ENCODE results near the gene NEURL1B. TPM values are rescaled to one million over a fixed set of nuclear protein-coding genes. Genes with fewer than 3 reads are reported as not detected.

The NEURL1B gene
- total RNA-seq, 3 donors from 2014 or later = 0.03 to 0.13 (median 0.05) TPM

DNA sequence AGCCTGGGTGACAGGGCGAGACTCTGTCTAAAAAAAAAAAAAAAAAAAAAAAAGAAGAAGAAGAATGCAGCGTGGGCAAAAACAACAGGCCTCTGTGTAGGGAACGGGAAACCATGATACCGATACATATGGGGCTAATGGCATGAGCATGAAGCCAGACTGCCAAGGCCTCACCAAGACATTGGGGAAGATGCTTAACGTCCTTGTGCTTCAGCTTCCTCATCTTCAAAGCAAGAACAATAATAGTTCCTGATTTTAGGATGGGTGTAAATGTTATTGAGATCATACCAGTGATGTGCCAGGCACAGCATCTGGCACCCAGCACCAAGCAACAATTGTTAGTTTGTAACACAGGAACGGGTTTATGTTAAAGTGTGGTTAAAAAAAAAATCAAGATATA lies 51.4 kb downstream of the NEURL1B start:
- no peak for ATAC-seq

DNA sequence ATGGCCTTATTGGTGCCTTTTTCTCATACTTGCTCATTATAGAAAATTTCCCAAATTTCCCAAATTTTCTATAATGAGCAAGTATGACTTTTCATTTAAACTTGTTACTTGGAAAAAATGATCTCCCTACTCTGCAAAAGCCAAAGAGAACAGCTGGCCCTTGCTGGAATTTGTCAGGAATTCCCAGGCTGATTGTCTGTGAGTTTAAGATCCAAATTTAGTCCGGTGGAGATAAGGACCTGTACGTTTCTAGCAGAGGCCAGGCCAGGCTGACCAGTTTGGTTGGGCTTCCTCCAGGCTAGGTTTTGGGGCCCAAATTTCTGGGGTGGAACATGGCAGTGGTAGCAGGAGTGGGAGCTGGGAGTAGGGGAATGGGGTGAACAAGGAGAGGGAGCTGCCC lies 51.9 kb downstream of the NEURL1B start:
- H3K27me3 Mint-ChIP-seq (ENCODE audit: low read depth) = no peaks in the 10 kb centered on the region
- DNase-seq = no peak
- no peaks in the 10 kb centered on the region for H3K36me3 Mint-ChIP-seq (ENCODE audit: insufficient read depth)
- H3K4me3 Mint-ChIP-seq = no peak overlapping the region
- H3K9me3 Mint-ChIP-seq = no peaks in the 10 kb centered on the region
- no peak for ATAC-seq
- peaks cover 19% of the 10 kb centered on the region for H3K4me1 Mint-ChIP-seq (ENCODE audit: low read depth)

More for the DNA sequence above, 51.4 kb downstream of the NEURL1B start:
- no peaks in the 10 kb centered on the region for H3K9me3 Mint-ChIP-seq
- H3K4me1 Mint-ChIP-seq (ENCODE audit: low read depth) = peaks cover 16% of the 10 kb centered on the region
- no peaks in the 10 kb centered on the region for H3K36me3 Mint-ChIP-seq (ENCODE audit: insufficient read depth)
- no peaks in the 10 kb centered on the region for H3K27me3 Mint-ChIP-seq (ENCODE audit: low read depth)
- H3K4me3 Mint-ChIP-seq = no peak overlapping the region
- DNase-seq = no peak

DNA sequence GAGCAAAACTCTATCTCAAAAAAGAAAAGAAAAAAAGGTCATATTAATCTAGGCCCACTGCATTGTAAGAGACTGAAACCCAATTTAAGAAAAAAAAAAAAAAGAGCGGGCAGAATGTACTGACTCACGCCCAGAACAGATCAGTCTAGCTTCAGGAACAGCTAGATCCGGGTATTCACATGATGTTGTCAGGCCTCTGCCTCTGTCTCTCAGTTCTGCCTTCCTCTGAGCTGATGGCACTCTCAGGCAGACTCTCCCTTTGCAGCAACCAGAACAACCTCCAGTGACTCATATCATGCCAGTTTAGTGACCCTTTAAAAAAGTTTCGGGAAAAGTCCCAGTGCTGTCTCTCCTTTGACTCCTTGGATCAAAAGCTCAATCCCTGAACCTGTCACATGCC lies 53.0 kb downstream of the NEURL1B start:
- ATAC-seq (no peak), DNase-seq (no peak)
- no peaks in the 10 kb centered on the region for H3K27me3 Mint-ChIP-seq (ENCODE audit: low read depth)
- no peaks in the 10 kb centered on the region for H3K9me3 Mint-ChIP-seq
- no peaks in the 10 kb centered on the region for H3K36me3 Mint-ChIP-seq (ENCODE audit: insufficient read depth)
- H3K4me1 Mint-ChIP-seq (ENCODE audit: low read depth) = peaks cover 10% of the 10 kb centered on the region
- H3K4me3 Mint-ChIP-seq = no peak overlapping the region

DNA sequence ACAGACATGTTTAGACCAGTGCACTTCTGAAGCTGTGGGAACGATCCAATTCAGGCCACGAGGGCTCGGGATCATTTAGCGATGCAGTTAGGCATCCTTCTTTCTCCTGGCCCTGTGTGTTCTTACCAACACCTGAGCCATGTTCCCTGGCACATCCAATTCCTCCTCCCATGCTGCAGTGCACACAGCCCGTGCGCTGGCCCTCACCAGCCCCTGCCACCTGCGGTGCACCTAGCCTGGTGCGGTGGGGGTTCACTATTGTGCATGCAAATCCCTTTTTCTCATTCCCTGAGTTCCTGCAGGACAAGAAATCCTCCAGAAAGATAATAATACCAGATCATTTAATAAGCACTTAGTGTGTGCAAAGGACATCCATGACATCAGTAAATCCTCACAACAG lies 53.5 kb downstream of the NEURL1B start:
- Mint-ChIP-seq H3K4me3 (no peak overlapping the region), H3K36me3 (ENCODE audit: insufficient read depth) (no peaks in the 10 kb centered on the region), H3K9me3 (no peaks in the 10 kb centered on the region), H3K4me1 (ENCODE audit: low read depth) (peaks cover 9% of the 10 kb centered on the region), H3K27me3 (ENCODE audit: low read depth) (no peaks in the 10 kb centered on the region)
- ATAC-seq = no peak
- no peak for DNase-seq

DNA sequence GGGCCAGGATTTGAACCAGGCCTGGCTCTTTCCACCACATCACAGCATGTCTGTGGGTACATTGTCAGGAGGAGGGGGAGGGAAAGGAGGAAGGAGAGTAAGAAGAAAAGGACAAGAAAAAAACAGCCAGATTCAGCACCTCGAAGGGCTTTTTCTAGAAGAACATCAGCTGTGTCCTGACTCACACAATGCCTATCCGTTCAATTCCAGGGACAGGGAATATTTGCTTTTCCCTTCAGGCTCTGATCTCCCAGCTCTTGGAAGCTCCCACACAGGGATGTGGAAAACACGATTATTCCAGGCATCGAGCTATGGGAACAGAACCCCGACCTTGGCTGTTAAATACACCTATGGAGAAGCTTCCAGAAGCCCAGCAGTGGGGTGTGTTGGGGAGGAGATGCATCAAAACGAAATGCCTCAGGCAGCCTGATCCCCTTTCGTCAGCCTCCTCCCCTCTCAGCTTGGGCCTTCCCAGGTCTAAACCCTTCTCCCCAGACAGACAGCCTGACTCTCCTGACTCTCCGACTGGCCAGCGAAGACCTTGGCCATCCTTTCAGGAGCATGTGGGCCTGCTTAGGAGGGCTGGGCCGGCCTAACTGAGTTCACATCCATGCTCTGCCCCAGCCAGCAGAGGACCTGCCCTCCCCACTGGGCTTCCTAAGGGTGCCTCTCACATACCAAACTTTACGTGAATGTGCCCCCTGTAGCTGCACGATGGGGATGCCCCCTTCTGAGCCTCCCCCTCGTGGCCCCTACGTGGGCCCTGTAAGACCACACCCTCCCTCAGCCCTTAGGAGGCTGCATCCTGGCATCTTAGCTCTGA lies 54.4 kb downstream of the NEURL1B start:
- Mint-ChIP-seq H3K27me3 (ENCODE audit: low read depth) (no peaks in the 10 kb centered on the region), H3K4me3 (no peak overlapping the region), H3K9me3 (no peaks in the 10 kb centered on the region), H3K36me3 (ENCODE audit: insufficient read depth) (no peaks in the 10 kb centered on the region), H3K4me1 (ENCODE audit: low read depth) (peaks cover 9% of the 10 kb centered on the region)
- DNase-seq = no peak
- no peak for ATAC-seq

DNA sequence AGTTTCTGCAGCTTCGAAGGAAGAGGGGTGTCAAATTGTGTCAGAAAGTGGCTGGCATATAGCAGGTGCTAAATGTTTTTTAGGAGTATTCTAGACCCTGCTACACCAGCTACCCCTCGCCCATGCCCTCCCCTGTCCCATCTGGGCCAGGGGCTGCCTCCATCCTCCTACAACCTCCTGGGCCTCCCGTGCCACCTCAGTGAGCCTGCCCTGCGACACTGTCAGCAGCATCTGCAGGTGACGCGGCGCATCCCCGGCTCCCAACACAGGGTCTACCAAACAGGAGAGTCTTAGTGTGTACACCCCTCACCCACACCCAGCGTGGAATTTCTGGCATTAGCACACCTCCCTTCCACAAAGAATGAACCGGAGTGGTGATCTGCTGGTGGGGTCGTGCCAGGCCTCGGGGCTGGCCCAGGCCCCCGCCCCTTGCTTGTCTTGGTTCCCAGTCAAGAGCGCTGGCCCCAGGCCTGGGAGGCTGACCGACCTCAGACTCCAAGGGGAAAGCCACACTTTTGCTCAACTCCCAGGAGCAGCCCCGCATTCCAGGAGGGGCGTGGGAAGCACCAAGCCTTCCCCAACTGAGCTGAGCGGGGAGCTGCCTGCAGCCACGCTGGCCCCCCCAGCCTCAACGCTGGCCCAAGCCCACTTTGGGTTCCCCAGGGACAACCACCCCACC lies 55.2 kb downstream of the NEURL1B start:
- peaks cover 9% of the 10 kb centered on the region for H3K4me1 Mint-ChIP-seq (ENCODE audit: low read depth)
- peaks cover 3% of the 10 kb centered on the region for H3K27me3 Mint-ChIP-seq (ENCODE audit: low read depth)
- no peak for ATAC-seq
- no peak for DNase-seq
- no peaks in the 10 kb centered on the region for H3K36me3 Mint-ChIP-seq (ENCODE audit: insufficient read depth)
- peak overlapping the region; percentile 86 for H3K4me3 Mint-ChIP-seq
- no peaks in the 10 kb centered on the region for H3K9me3 Mint-ChIP-seq

DNA sequence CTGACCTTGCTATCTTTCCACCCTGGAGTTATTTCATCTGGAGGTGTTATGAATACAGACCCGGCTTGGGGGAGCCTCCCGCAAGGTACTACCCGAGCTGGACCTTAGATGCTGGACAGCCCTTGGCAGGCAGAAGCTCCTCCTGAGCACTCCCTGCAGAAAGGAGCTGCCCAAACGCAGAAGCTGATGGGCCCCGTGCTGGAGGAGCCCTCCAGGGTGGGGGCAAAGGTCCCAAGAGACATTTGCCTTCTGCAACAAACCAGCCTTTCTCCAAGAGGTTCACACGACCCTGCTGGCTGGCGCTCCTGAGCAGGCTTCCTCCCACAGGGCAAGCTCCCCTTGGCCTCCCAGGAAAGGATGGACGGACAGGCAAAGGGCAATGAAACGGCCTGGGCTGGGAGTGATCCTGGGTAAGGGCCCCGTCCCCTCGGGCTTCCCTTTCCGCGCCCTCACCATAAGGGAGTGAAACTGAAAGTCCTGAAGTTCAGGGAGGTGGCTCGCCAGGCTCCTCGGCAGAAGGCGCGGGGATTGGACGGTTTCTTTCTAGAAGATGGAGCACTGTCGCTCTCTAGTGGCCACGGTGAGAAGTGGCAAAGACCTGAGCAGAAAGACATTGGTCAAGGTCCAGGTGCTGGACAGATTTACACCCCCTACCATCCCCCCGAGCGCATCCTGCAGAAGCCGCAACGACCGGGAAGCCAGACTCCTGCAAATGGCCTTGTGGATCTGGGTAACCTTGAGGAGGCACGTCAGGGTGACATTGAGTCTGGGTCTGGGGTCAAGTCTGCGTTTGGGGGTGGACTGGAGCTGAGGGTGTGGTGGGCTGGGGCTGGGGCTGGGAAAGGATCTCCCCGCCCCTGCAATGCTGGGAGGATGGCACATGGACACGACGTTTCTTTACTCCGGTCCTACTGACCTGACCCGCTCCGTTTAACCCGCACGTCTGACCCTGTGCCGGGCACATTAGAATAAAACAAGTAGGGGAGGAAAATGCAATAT lies 56.4 kb downstream of the NEURL1B start:
- Mint-ChIP-seq H3K4me3 (peak overlapping the region; percentile 86), H3K4me1 (ENCODE audit: low read depth) (peaks cover 9% of the 10 kb centered on the region), H3K27me3 (ENCODE audit: low read depth) (peaks cover 6% of the 10 kb centered on the region), H3K36me3 (ENCODE audit: insufficient read depth) (no peaks in the 10 kb centered on the region), H3K9me3 (no peaks in the 10 kb centered on the region)
- DNase-seq = peak; percentile 79
- ATAC-seq = peak; percentile 89 to 95

DNA sequence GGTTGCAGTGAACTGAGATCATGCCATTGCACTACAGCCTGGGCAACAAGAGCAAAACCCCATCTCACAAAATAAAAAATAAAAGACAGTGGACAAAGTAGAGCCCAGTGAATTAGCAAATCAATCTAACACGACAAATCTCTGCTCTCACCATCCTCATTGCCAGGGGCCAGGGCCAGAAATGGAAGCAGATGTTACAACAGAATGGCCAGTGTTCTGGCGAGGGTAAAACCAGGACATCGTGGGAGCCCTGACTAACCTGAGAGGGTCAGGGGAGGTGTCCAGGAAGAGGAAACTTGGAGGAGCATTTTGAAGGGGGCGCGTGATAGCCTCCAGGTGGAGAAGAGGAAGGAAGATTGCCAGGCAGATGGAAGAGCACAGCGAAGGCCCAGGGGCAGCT lies 58.4 kb downstream of the NEURL1B start:
- DNase-seq (no peak), ATAC-seq (no peak)
- no peak overlapping the region for H3K4me3 Mint-ChIP-seq
- peaks cover 9% of the 10 kb centered on the region for H3K4me1 Mint-ChIP-seq (ENCODE audit: low read depth)
- no peaks in the 10 kb centered on the region for H3K9me3 Mint-ChIP-seq
- H3K27me3 Mint-ChIP-seq (ENCODE audit: low read depth) = peaks cover 18% of the 10 kb centered on the region
- H3K36me3 Mint-ChIP-seq (ENCODE audit: insufficient read depth) = no peaks in the 10 kb centered on the region

DNA sequence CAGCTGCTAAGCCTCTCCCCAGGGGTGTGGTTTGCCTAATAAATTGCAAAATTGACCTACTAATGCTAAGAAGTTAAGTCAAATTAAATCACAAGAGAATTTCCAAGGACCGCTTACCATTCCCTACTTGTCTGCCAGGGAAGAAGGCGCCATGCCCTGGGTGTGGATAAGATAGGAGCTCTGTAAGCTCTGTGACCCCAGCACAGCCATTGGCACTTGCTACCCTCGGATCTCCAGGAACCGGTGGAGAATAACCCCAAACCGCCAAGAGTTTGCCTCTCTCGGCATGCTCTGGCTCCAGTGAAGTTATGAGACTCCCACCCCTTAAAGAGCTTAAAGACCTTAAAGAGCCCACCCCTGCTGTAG lies 58.9 kb downstream of the NEURL1B start:
- ATAC-seq (no peak), DNase-seq (no peak)
- H3K27me3 Mint-ChIP-seq (ENCODE audit: low read depth) = peaks cover 21% of the 10 kb centered on the region
- peaks cover 9% of the 10 kb centered on the region for H3K4me1 Mint-ChIP-seq (ENCODE audit: low read depth)
- H3K9me3 Mint-ChIP-seq = no peaks in the 10 kb centered on the region
- H3K4me3 Mint-ChIP-seq = no peak overlapping the region
- H3K36me3 Mint-ChIP-seq (ENCODE audit: insufficient read depth) = no peaks in the 10 kb centered on the region

DNA sequence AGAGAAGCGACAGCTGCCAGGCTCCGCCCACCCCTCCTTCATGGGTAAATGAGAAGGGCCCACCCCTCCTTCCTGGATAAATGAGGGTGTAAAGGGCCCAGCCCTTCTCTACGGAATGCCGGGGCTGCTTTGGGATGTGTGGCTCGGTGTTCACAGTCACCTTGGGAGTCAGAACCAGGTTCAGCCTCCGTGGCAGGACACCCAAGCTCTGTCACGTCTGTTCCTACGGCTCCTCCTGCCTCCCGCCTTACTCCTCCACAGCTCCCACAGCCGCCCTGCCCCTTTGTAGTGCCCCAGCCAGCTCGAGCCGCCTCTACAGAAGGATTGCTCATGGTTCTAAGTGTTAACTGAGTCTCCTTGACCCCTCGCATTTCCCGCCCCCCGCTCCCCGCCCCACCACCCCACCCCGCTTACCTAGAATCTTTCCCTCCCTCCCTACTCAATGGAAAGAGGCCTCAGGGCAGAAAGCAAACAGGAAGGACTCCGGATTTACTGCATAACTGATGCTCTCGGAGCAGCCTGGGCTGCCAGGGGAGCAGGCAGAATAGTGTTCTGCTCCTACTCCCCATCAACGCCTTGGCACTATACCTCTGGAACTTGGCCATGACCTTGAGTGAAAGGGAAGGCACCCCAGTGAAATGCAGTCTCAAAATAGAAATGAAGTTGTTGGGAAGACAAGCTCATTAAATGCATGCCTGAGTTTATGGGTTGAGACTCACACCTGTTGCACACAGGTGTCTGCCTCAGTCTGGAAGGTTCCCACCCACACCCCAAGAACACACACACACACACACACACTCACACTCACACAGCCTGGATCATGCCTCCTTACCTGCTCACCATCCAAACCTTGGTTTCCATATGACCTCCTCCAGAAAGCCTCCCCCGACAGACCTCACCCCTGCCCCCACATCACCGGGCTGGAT lies 59.6 kb downstream of the NEURL1B start:
- no peak overlapping the region for H3K4me3 Mint-ChIP-seq
- no peak for ATAC-seq

DNA sequence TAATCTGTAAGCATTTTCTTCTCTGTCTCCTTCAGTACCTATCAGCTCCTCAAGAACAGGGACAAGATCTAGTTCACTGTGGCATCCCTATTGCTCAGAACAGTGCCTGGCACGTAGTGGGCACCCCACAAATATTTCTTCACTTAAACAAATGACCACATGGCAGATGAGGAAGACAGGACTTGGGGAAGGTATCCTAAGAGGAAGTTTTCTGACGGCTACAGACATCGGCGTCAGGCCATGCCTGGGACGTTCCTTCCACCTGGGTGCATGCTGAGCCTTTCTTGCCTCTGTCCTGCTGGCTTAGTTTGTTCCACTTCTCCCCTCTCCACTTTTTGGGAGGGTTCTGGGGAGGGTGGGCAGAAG lies 60.2 kb downstream of the NEURL1B start:
- peaks cover 25% of the 10 kb centered on the region for H3K27me3 Mint-ChIP-seq (ENCODE audit: low read depth)
- DNase-seq (no peak), ATAC-seq (no peak)
- H3K9me3 Mint-ChIP-seq = no peaks in the 10 kb centered on the region
- no peak overlapping the region for H3K4me3 Mint-ChIP-seq
- no peaks in the 10 kb centered on the region for H3K36me3 Mint-ChIP-seq (ENCODE audit: insufficient read depth)
- H3K4me1 Mint-ChIP-seq (ENCODE audit: low read depth) = peaks cover 9% of the 10 kb centered on the region

More for the DNA sequence above, 59.6 kb downstream of the NEURL1B start:
- Mint-ChIP-seq H3K4me1 (ENCODE audit: low read depth) (peaks cover 9% of the 10 kb centered on the region), H3K27me3 (ENCODE audit: low read depth) (peaks cover 21% of the 10 kb centered on the region), H3K36me3 (ENCODE audit: insufficient read depth) (no peaks in the 10 kb centered on the region), H3K9me3 (no peaks in the 10 kb centered on the region)
- no peak for DNase-seq

DNA sequence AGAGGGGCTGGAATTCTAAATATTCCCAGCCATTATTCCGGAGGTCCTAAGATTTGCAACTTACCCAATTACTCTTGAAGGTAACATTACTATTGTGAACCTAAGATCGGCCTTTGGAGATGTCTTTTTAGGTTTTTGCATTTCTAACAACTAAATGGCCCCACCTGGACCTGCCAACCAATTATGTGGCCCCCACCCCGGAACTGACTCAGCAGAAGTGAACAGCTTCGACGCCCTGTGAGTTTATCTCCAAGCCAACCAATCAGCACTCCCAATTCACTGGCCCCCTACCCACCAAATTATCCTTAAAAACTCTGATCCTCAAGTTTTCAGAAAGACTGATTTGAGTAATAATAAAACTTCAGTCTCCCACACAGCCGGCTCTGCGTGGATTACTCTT lies 62.9 kb downstream of the NEURL1B start:
- no peaks in the 10 kb centered on the region for H3K36me3 Mint-ChIP-seq (ENCODE audit: insufficient read depth)
- peaks cover 37% of the 10 kb centered on the region for H3K27me3 Mint-ChIP-seq (ENCODE audit: low read depth)
- no peaks in the 10 kb centered on the region for H3K4me1 Mint-ChIP-seq (ENCODE audit: low read depth)
- H3K4me3 Mint-ChIP-seq = no peak overlapping the region
- H3K9me3 Mint-ChIP-seq = no peaks in the 10 kb centered on the region
- ATAC-seq = no peak
- no peak for DNase-seq

DNA sequence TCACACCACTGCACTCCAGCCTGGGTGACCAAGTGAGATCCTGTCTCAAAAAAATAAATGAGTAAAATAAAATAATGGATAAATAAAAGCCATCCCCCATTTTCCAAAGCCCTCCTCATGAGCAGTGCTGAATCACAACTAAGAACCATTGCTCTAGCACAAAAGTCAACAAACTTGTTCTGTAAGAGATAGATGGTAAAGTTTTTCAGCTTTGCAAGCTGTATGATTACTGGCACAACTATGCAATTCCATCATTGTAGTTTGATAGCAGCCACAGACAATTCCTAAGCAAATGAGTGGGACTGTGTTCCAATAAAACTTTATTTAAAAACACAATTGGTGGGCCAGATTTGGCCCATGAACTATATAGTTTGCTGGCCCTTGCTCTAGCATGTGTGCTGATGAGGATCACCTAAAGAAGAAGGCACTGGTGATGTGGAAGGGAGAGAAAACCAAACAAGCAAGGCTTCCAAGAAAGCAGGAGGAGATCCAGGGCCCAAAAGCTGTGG lies 64.6 kb downstream of the NEURL1B start:
- Mint-ChIP-seq H3K36me3 (ENCODE audit: insufficient read depth) (no peaks in the 10 kb centered on the region), H3K4me3 (no peak overlapping the region), H3K4me1 (ENCODE audit: low read depth) (no peaks in the 10 kb centered on the region), H3K9me3 (no peaks in the 10 kb centered on the region), H3K27me3 (ENCODE audit: low read depth) (peaks cover 40% of the 10 kb centered on the region)
- ATAC-seq (no peak), DNase-seq (no peak)

Data from activated T-cell treated with anti-CD3 and anti-CD28 coated beads, Interleukin-2, amount 50 U/mL, for 4 hours (primary cell).